RKO (cell line): ENCODE data around the gene BRD3.

Experiments
- DNase-seq: peaks from one replicate; pipeline ENCODE4 v3.0.0-alpha.2; 2016; ENCODE audit warnings: low spot score

The BRD3 gene

GRCh38 chr9:134039386-134040175, 28.2 kb downstream of the BRD3 start:
- no peak for DNase-seq

DNA sequence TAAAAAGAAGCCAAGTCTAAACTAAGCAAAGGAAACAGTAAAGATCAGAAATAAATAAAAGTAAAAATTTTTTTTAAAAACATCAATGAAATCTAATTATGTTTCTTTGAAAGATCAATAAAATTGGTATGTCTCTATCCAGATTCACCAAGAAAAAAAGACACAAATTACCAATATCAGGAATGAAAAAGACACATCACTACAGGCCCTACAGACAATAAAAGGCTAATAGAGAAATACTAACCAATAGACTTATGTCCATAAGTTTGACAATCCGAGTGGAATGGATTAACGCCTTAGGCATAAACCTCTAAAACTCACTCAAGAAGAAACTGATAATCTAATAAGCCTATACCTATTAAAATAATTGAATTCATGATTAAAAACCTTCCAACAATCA, 30.2 kb downstream of the BRD3 start:
- no peak for DNase-seq

GRCh38 chr9:134036130-134036529, 31.7 kb downstream of the BRD3 start:
- DNase-seq, result no peak

DNA sequence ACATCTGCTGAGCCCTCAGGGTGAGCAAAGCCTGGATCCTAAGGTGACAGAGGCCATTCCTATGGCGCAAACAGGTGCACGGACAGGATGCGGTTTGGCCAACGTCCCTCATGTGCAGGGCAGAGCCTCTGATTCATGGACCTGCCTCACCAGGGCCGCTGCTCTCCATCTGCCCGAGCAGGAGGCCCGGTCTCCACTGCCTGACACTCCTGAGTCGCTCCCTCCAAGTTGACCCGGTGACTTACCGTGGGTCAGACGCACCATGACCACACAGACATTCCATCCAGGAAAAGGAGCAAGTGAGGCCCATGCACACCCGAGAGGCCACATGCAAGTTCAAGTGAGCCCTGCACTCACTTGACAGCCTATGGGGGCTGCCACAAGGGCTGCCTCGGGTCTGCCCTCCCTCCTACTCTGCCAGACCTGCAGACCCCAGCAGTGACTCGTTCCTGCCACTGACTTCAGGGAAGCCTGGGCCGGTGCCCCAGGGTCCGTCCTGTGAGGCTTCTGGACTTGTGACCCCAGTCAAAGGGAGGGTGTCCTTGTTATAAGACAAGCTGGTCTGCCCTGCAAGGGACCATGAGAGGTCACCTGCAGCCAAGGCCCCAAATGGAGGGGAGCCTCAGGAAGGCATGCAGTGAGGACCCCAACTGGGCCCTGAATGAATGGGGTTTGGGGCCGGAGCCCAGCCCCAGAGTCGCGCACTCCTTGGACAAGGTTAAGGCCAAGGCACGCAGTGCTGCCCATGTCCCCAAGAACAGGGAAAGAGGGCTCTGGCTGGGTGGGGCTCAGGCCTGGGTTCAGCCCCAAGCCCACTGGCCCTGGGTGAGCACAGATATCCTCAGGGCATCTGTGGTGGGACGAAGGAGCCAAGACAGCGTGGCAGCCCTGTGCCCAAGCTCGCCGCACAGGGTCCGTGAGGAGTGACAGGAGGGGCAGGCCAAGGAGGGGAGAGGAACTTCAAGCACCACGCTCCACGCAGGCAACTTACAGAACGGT, 32.5 kb downstream of the BRD3 start:
- DNase-seq, result no peak

DNA sequence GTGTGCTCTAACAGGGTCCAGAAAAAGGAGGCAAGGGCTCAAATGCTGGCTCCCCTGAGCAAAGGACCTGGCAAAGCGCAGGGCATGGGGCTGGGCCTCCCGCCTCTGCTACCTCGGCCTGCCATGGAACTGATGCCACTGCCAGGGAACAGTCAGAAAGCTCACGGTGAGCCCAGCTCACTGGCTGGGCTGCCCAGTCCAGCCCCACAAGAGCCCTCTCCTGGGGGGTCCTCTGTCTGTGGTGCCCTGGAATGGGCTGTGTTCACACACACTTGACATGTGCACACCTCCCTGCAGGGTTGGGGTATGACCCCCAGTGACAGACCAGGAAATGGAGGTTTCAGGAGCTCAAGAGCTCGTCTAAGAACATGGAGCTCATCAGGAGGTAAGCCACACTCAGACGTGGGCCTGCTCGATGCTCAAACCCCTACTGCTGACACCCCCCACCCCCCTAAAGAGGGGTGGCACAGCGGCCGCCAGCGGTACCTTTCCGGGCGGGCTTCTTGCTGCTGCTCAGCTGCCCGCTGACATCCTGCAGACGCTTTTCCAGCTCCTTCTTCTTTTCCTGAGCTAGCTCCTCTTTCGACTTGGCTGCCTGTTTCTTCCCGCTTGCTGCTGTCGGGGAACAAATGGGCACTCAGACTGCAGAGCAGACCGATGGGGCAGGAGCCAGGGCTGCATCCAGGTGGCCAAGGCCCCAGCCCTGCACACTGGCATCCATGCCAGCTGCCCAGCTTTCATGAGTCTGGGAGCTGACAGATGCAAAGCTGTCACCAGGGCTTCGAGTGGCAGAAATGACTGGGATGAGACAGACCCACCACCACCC, 33.4 kb downstream of the BRD3 start:
- DNase-seq, result no peak

DNA sequence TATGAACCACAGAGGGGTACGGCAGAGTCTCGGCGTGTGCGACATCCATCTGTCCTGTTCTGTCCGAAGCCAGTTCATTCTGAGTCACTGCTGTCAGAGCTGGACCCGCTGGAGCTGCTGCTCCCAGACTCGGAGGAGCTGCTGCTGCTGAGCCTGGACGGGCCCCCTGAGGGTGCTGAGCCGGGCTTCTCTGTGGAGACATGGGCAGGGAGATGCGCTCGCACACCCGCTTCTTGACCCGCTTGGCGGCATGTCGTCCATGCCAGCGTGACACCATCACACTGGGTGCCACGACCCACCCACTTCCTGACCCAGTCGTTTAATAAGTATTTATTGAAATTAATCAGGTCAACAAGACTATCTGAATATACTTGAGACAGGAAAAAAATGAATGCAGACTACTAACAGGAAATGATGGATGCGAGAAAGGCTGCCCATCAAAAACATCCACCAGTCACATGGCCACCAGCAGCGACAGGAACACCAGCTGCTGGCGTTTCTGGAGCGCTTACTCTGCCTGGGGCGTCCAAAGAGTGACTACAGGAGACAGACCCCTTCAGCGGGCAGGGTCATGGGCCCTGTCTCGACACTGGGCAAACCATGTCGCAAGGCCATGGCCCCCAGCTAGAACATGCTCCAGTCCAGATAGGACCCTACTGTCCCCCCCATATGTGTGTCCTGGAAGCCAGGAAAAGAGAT, 34.2 kb downstream of the BRD3 start:
- no peak for DNase-seq

DNA sequence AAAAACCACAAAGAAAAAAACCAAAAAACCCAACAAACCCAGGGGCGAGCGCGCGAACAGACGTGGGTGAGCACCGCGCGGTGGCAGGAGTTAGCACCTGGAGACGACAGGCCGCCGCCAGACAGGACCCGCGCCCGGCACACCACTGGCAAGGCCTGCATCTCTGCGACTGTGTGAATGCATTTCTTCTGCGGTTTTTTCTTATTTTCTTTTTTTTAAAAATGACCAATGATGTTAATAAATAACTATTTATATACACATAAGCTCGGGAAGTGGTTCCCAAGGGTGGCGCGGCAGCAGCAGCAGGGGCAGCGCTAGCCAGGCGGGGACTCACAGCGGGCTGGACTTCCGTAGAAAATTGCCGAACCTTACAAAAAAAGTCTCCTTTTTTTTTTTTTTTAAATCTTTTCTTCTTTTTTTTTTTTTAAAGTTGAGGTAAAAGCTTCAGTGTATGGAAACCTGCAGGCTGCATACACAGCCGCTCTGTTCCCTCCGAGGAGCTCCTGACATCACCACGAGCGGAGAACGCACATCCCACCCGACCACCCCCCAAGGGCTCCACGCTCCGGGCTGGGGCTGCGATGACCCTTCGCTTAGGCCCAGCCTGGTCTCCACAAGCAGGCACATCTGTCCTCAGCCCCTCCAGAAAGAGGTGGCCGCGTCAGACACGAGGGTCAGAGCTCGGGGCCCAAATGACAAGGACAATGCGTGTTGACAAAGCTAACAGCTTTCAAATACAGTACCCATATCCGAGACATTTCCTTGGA, 35.2 kb downstream of the BRD3 start:
- no peak for DNase-seq

GRCh38 chr9:134031783-134032182, 36.0 kb downstream of the BRD3 start:
- no peak for DNase-seq

- no peak for DNase-seq
Measured at GRCh38 chr9:134030821-134031470, 36.9 kb downstream of the BRD3 start.

- no peak for DNase-seq
Measured at GRCh38 chr9:134029248-134030226, 38.3 kb downstream of the BRD3 start.

DNA sequence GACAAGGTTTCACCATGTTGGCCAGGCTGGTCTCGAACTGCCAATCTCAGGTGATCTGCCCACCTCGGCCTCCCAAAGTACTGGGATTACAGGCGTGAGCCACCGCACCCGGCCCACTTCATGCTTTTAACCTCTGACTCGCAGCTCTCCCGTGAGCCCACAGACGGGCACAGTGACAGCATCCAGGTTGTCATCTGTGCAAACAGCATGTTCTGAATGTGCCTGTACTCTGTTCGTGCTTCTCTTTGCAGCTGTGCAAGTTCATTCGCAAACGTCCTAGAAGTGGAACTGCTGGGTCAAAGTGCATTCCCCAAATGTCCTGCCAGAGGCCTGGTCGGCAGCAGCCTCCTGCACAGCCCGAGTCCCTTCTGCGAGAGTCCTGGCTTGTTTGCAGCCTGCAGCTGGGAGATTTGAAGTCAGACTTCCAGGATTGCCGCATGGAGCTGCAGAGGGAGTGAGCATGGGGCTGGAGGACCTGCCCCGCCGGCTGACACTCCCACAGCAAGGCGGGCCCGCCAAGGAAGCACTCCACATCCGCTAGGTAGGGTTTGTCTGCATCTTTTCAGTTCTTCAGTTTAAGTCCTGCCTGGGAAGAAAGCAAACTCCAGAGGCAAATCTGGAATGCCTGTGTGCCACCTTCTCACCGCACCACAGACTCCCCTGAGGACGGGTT, 39.1 kb downstream of the BRD3 start:
- no peak for DNase-seq

GRCh38 chr9:134028076-134028475, 39.8 kb downstream of the BRD3 start:
- no peak for DNase-seq

GRCh38 chr9:134027561-134027960, 40.3 kb downstream of the BRD3 start:
- DNase-seq, result no peak

GRCh38 chr9:134026981-134027380, 40.8 kb downstream of the BRD3 start:
- no peak for DNase-seq

DNA sequence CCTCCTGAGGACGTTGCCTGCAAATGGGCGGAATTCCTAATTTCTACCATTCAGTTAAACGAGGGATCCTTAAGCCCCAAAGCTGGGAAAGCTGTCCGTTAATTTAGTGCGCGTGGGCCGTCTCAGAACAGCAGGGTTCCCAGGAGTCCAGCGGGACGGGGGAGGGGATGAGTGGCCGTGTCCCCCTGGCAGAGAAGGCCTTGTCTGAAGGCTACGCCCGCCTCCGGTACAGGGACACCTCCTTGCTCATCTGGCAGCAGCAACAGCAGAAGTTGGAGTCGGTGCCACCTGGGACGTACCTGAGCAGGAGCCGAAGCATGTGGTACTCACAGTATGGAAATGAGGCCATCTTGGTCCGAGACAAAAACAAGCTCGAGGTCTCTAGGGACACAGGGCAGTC, 41.2 kb downstream of the BRD3 start:
- DNase-seq, result no peak

DNA sequence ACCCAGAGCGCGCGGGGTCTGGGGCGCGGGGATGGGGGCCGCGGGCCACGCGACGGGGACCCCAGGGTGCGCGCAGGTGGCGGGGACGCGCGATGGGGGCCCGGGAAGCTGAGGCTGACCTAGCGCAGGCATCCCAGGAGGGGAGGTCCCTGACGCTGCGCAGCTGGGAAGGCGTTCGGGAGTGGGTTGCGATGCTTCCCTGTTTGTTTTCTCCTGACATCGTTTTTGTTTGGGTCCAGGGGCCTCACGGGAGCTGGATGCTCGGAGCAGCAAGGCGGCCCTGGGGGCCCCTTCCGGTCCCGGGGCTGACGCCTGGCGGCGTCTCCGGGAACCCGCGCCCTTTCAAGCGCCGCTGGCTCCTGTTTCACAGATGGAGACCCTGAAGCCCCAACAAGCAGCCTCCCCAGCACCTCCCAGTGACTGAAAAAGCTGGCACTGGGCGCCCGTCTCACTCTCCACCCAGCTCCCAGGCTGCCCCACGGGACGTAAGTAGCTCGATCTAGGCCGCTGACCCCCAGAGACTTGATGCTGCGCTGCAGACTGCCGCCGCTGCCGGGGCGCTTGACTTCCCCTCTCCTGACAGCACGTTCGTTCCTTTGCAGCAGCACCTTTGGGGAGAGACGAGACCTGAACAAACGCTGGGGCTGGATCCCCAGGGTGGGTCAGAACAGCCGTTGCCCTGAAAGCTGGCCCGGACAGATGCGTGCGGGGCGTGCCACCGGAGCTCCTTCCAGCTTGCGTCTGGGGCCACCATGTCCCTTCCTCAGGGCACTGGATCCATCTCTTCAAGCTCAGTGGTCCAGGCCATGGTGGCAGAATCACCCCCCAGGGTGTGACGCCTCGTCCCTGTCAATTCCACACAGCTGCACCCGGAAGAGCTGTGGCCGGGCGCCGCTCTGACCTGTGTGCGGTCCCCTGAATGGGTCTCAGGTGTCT, 42.0 kb downstream of the BRD3 start:
- peak; percentile 53 for DNase-seq
